ENCODE measurements around the gene SLC2A2.
A peak's percentile ranks its signal among the peaks of the same experiment; 100 is the strongest.

The SLC2A2 gene

DNA sequence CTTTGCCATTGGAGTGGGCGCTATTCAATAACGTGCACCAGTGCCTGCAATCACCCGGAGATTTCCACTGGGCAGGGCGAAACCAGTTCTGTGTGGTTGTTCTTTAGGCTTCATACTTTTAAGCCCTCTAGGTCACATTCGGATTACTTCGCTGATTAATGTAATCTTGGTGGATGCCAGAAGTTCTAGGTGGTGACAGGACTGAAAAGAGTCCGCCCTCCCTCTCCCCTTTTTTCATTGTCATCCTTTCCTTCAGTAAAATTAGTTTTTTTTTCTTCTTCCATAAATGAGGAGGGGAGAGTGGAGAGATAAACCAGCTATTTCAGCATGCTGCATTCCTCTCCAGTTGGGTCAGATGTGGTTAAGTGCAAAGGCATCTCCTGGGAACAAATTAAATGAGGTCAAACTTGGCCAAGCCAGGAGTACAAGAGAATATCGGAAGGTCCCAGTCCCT, 2.3 kb upstream of the SLC2A2 start:
- DNase-seq (ENCODE audit: low read depth): peak; percentile 87

DNA sequence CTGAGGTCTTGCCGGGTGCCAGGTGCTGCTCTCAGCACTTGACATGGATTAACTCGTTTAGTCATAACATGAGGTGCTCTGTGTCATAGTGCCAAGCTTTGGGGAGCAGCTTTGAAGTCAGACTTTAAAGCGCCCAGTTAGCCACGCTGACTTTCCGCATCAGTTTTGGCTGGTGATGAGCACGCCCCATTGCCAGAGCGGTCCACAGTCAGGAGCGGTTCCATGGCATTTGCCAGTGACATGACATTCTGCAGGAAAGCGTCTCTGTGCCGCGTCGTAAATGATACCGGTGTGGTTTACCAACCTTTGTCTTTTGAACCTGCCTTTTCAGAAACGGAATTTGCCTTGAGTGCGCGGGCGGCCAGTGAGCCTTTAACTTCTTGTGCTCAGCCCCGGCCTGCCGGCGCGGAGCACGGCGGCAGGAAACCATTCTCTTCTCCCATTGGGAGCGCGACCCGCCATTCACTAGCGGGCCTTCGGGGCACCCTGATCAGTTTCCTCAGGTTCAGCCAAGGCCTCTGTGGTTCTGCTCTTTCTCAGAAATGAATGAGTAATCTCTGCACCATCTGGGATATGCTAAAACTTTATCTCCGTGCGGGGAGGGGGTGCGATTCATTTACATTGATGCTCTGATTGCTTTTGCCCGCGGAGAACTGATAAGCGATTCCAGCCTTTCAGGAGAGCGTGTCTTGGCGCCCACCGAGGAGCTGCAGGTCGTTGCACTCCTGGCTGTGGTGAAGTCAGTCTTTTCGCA, 1.7 kb upstream of the SLC2A2 start:
- DNase-seq (ENCODE audit: low read depth): peak; percentile 88

DNA sequence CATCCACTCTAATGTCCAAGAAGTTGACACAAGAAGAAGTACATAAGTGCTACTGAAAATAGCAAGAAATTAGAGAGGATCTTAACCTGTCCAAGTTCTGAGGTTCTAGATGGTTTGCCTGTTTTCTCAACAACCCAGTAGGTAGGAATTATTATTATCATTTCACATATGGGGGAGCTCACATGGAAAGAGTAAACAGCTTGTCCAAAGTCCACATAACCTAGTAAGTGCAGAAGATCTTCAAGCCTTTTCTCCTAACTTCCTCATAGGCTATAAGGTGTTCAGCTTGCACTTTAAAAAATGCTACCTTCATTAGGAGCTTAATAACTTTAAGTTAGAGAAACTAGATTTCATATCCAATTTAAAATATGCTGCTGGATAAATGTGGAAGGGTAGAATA, 3.0 kb downstream of the SLC2A2 start:
- DNase-seq (ENCODE audit: low read depth): no peak

DNA sequence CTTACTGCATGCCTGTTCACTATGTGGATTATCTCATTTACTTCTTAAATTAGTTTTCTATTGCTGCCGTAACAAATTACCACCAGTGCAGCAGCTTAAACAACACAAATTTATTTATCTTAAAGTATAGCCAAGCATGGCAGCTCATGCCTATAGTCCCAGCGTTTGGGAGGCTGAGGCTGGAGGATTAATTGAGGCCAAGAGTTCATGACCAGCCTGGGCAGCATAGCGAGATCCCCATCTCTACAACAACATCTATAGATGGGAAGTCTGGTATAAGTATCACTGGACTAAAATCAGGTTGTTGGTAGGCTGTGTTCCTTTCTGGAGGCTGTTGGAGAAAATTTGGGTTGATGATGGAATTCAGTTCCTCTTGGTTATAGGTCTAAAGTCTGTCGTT, 5.1 kb downstream of the SLC2A2 start:
- no peak for DNase-seq (ENCODE audit: low read depth)

DNA sequence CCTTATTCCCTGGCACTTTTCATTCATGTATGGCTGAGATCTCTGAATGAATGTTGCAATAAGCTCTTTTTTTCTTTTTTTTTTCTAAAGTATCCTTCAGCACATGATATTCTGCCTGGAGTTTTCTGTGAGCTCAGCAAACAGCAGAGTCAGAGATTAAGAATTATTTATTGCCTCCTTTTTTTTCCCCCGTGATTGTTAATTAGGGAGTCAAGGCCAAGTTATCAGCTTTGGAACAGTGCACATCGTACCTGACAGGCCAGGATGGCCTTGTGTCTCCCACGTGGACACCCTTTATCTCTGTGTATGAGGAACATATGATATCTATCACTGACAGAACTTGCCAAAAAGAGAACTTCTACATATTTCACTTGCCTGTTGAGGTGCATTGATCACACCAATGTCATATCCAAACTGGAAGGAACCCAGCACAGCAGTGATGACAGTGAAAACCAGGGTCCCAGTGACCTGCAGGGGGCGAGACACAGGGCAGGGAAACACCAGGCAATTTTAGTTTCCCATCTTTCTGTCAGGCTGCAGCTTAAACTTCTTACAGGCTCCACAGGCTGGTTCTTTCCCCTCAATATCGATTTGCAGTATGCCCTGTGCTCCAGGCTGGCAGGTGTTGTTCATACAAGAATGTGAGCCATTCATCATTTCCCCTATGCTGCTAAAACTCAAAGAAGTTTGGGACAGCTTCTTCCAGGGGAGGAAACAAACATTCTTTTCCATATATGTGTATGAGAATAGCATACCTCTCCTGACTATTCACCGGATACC, 8.2 kb downstream of the SLC2A2 start:
- no peak for DNase-seq (ENCODE audit: low read depth)

DNA sequence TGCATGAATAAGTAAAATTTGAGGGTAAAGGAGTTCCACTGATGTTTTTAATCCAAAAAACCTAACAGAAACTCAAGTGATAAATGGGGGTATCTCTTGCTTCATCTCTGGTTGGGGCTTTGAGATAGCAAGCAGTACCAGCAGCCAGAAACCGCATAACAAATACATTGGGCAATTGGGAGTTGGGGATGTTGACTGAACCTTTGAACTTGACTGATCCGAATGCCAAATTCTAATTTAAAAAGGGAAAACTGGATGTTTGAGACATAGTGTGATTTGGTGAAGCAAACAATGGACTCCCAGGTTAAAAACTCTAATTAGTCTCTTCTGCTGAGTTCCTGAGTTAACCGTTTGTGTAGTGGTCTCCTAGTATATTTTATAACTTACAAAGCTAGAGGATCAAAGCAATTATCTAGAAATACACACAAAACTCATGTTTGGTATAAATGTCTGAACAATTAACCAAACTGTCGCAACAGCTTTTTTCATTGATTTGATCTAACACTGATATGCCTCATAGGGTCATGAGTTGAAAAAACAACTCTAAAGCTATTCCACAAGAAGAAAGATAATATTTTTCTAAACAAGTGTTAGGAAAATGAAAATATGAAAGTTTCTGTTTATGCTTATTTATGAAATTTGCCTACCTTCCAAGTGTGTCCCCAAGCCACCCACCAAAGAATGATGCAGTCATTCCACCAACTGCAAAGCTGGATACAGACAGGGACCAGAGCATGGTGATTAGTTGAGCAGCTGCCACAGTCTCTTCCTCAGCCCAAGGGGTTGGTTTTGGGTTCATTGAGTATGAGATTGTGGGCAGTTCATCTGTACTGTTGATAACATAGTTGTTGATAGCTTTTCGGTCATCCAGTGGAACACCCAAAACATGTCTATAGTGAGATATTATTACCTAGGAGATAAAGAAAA, 12.4 kb downstream of the SLC2A2 start:
- DNase-seq (ENCODE audit: low read depth): no peak

DNA sequence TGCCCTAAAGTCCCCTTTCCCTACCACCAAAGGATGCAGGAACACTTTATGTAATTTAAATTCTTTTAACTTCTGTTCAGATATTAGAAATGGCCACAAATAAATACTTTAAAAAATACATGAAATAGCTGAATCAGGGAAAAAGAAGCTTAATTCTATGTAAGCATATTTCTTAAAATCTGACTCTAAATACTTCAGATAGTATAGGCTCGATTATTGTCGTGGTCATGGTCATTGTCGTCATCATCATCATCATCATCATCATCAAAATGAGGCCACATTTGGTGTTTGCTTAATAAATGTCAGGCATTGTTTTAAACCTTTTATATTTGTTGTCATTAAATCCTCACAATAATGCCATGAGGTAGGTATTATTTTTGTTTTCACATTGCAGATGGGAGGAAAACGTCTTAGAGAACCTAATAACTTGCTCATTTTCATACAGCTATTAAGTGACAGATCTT, 14.6 kb downstream of the SLC2A2 start:
- no peak for DNase-seq (ENCODE audit: low read depth)

DNA sequence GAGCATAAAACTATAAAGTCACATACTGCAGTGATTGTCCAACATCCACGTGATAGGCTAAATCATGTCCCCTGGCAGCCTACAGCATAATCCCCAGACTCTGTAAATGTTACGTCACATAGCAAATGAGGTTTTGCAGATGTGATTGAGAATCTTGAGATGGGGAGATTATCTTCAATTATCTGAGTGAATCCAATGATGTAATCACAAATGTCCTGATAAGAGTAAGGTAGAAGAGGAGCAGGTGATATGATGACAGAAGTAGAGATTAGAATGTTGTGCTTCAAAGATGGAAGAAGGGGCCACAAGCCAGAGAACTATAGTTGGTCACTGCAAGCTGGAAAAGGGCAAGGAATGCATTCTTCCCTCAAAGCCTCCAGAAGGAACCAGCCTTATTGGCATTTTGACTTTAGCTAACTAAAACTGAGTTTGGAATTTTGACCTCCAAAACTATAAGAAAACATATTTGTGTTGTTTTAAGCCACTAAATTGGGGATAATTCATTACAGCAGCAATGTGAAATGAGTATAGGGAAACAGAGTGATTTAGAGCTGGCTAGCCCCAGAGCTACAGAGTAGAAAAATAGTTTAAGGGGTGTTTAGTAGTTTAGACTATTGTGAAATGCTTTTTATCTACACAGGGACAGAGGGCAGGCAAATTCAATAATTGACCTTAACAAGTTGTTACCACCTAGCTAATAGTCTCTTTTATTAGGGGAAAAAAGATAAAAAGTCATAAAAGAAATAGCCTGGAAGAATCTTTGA, 15.2 kb downstream of the SLC2A2 start:
- no peak for DNase-seq (ENCODE audit: low read depth)

DNA sequence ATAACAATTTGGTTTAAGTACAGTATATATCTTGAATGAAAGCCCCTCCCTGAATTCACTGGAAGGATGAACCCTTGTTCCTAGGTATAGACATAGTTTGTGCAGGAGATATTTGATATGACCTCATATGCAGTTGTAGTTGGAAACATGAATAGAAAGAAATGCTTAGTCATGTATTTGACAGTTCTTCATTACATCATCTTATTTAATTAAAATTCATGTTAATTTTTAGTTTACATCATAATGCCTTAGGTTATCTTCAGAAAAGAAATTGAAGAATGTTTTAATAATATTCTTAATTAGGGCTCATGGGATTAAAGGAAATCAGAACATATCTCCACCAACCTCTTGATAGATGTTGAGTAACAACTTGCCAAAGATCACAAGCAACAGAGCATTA, 19.2 kb downstream of the SLC2A2 start:
- no peak for DNase-seq (ENCODE audit: low read depth)

DNA sequence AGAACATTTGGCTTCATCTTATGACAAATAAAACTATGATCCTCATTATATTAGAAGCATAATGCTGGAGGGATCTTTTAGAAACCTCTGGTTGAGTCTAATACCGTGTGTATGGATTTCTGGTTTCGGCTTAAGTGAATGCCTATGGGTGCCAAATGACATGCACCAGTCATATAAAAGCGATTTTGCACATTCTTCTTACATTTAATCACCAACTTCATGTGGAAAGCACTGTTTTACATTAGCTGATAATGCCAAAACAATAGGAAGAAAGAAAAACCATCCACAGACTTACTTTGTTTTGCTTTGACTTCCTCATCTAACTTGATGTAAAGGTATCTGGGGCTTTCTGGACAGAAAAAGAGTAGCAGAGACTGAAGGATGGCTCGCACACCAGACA, 20.9 kb downstream of the SLC2A2 start:
- peak; percentile 26 for DNase-seq (ENCODE audit: low read depth)

DNA sequence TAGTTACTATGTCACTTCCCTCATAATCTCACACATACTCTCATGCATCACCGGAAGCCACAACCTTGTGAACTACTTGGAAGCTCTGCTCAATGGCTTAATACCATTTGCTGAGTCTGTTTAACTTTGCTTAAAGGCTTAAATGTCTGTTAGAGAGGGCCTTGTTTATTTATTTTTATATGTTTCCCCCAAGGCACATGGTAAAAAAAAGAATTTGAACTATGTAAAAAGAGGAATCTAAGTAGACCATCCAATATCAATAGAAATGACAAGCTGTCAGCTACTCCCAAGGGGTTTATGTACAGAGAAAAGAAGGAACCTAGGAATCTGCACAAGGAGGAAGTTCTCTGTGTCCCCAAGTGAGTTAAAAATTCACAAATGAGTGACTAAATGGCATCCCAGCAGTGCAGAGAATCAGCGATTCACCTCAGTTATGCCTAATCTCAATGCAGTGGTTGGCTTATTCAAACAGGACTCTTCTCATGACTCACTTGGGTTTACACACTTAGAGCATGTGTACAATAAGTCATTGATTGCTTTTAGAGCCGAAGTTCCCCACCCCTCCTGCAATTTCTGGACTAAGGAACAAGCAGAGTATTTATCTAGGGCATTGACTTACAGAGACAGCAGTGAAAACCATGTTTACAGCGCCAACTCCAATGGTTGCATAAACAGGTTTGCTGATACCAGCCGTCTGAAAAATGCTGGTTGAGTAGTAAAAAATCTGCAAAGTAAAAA, 24.4 kb downstream of the SLC2A2 start:
- peak; percentile 36 for DNase-seq (ENCODE audit: low read depth)

DNA sequence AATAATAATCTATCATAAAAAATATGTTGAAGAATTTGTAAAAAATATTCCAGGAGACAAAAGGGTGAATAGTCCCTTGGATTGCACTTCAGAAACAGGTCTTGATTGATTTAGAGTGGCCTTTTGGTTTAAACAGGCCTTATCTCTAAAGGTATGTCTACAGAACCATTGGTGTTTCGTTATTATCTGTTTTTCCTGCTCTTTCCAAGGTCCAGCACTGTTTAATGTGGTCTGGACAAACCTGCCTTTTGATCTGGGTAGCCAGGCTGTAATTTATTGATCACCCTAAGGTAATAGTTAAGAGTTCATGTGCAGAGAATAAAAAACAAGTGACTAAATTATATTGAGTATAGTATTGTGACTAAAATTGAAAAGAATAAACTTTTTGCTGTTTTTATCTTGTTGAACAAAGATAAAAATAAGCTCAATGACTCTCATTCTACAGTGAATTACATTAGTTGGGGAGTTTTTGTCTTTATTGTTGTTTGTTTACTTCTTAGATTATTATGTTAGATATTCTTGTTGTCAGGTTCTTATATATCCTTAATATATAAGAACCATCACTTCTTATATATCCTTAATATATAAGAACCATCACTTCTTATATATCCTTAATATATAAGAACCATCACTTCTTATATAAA, 25.1 kb downstream of the SLC2A2 start:
- no peak for DNase-seq (ENCODE audit: low read depth)

DNA sequence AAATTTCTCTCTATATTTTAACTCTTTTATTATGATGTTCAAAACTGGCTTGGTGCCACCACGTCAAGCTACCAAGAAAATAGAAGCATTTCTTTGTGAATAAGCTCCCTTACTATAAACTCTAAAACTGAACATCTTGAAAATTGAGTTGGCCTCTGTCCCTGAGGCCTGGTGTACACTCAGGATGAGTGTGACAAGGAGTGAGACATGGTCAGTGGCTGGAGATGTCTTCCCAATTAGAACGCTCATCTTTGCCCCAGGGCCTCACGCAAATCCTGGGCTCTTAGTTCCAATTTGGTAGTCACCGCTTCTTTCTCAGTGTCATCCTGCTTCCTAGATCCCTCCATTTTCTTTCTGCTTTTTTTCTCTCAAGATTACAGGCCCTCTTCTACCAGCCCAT, 26.2 kb downstream of the SLC2A2 start:
- DNase-seq (ENCODE audit: low read depth): no peak

DNA sequence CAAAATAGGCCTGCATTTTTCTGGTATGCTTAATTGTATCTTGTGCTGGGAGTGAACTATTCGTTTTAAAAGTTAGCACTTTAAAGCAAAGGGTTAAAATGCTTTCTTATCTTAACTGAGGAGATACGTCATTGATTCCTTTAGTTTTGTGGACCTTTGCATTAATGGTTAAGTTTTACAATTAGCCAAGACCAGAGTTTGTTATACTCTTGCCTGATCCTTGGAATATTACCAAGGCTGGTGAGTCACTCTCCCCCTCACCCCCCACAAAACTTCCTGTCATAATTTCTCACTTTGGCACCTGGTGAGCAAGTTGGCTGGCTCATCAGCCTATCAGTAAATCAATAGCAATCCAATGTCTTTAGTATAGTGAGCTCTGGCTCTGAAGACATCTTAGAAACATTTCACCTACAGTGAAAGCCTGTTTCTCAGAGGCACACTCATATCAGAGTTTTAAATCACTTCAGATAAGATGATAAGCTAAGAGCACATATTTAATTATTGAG, 26.7 kb downstream of the SLC2A2 start:
- DNase-seq (ENCODE audit: low read depth): peak; percentile 51

DNA sequence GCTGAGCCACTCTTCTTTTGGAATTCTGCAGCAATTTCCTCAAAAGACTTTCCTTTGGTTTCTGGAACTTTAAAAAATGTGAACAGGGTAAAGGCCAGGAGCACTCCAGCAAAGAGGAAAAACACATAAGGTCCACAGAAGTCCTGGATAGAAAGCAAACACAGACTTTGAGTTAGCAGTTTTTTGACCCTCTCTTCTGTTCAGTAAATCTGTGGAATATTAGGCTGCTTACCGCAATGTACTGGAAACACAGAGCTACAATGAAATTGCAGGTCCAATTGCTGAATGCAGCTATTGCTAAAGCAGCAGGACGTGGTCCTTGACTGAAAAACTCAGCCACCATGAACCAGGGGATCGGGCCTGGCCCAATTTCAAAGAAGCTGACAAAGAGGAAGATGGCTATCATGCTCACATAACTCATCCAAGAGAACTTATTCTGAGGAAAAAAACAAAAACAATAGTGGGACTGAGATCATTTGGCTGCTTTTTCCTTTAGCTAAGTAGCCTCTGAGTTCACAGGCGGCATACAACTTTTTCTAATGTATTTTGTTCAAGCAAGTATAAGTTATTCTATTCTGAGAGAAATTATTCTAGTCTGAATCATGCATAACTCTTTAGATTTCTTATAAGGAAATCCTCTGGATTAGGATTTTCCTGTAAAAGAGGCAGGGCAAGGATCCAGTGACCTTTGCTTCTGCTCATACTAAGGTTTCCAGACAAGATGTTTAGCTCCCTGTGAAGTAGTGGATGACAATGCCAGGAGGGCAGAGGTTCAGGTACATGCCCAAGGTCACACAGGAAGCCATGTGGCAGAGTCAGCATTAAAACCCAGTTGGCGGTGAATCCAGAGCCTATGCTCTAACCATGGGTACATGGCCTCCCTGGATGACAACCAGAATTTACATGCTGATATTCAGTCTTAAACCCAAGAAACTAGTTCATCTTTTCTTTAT, 28.3 kb downstream of the SLC2A2 start:
- DNase-seq (ENCODE audit: low read depth): no peak

DNA sequence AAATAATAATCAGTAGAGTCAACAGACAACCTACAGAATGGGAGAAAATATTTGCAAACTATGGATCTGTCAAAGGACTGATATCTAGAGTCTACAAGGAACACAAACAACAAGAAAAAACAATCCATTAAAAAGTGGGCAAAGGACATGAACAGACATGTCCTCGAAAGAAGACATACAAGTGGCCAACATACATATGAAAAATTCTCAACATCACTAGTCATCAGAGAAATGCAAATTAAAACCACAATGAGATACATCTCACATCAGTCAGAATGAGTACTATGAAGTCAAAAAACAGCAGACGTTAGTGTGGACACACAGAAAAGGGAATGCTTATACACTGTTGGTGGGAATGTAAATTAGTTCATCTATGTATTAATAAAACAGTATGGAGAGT, 33.7 kb downstream of the SLC2A2 start:
- DNase-seq (ENCODE audit: low read depth): no peak

DNA sequence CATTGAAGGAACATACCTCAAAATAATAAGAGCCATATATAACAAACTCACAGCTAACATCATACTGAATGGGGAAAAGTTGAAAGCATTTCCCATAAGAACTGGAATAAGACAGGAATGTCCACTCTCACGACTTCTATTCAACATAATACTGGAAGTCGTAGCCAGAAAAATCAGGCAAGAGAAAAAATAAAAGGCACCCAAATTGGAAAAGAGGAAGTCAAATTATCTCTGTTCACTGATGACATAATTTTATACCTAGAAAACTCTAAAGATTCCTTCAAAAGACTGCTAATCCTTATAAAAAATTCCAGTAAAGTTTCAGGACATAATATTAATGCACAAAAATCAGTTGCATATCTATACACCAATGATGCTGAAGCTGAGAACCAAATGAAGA, 34.9 kb downstream of the SLC2A2 start:
- DNase-seq (ENCODE audit: low read depth): no peak

DNA sequence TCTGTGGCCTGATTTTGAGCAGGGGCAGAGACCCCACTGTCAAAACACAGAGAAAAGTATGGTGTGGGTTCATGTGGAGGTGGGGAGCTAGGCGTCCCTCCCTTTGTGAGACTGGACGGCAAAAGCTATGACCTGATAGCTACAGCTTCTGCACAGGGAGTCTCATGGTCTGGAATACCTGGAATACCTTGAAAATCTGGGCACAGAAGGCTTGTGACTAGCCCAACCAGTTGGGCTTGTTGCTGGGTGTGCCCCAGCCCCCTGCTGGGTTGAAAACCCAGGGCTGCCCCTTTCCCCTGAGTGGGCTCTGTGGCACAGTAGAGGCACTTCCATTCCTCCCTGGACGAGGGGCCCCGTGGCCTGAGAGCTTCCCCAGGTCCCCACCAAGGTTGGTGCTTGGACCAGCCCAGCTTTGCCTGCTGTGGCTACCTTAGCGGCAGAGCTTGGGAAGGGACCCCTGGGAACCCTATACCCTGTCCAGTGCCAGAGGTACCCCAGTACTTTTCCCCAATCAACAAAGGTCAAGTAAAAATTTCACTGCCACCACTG, 37.3 kb downstream of the SLC2A2 start:
- no peak for DNase-seq (ENCODE audit: low read depth)

DNA sequence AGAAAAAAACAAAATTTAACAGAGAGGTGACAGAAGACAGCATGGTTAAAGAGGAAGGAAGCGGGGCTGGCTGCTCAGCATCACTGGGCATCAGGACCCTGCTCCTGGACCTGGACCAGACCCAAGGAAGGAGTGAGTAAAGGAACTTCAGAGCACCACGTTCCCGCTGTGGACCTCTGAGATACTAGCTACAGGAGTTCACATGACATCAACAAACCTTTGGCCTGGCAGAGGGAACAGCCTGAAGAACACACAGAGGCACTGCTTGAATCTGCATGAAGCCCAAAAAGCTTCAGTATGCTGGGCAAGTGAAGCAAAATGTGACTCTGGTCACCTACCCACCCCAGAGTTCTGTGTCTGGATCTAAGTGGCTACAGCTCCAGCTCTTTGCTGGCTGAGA, 38.1 kb downstream of the SLC2A2 start:
- DNase-seq (ENCODE audit: low read depth): no peak

All from HS-27A (cell line).